AG04450 (cell line): ENCODE data around the gene ZNF341. TPM values are rescaled to one million over a fixed set of nuclear protein-coding genes. Genes with fewer than 3 reads are reported as not detected.

Experiments used
- CTCF ChIA-PET: fragments of 300-600, 350-600 bp; formaldehyde crosslinking; extraction: SDS; loops from one replicate; lab custom pipeline; 2022; ENCODE audit warnings: antibody characterized with exemption, inconsistent platforms; lab: Charles Lee
- POLR2A ChIA-PET: fragments of 350-600 bp; formaldehyde crosslinking; extraction: SDS; loops from one replicate; lab custom pipeline; 2021; ENCODE audit warnings: antibody characterized with exemption, inconsistent platforms; lab: Yijun Ruan, JAX
- DNase-seq: peaks from one replicate; pipeline ENCODE4 v3.0.0-alpha.2; 2011; ENCODE audit warnings: low read depth, low spot score
- H3K27ac ChIP-seq: one replicate; pipeline ENCODE4 v1.5.1; 2012; ENCODE audit warnings: low read depth, low read length, control low read depth
- H3K27me3 ChIP-seq: one replicate; pipeline ENCODE4 v1.6.0; 2012; ENCODE audit warnings: low read length; ENCODE audit not compliant: control insufficient read depth, insufficient read depth
- H3K4me3 ChIP-seq: 2 replicates; pipeline ENCODE4 v1.5.1; 2011; ENCODE audit warnings: mild to moderate bottlenecking, low read depth, low read length, control low read depth
- H3K9me3 ChIP-seq: 2 replicates; pipeline ENCODE4 v1.5.1; 2012; ENCODE audit warnings: low read length; ENCODE audit not compliant: control insufficient read depth, insufficient read depth
- polyA plus RNA-seq: library from polyadenylated mRNA; depleted of rRNA; stranded (reverse); fragments of >200 nt; gene quantifications from 2 replicates; pipeline ENCODE4 v1.2.3, GENCODE V29; 2011
- TF ChIP-seq, protein P1 (sequence below): IDR thresholded peaks from 2 replicates; pipeline ENCODE4 v1.5.1; 2011; ENCODE audit warnings: low read depth, low read length, control low read depth, inconsistent platforms

ZNF341 gene
- polyA plus RNA-seq, 1 experiment = 1.5 TPM

DNA sequence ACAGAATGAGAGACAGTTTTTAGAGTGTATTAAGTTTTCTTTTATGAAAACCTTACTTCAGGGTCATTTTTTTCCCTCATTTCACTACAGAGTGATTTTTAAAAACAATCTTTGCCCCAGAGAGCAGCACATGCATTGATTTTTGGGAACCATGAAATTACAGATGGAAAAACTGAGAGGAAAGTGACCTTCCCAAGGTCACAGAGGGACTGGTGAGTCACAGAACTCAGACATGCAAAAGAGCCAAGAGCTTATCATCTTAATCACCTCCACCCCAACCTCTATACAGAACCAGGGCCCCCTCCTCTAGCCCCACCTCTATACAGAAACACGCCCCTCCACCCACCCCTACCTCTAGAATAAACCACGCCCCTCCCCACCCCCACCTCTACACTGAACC, 22.4 kb upstream of the ZNF341 start:
- ChIA-PET CTCF (no interaction called here), POLR2A (no interaction called here)
- no peak for DNase-seq
- H3K27ac ChIP-seq = no peak overlapping the region
- H3K27me3 ChIP-seq = no peaks in the 10 kb centered on the region
- H3K9me3 ChIP-seq = no peaks in the 10 kb centered on the region
- TF ChIP-seq, protein P1, sequence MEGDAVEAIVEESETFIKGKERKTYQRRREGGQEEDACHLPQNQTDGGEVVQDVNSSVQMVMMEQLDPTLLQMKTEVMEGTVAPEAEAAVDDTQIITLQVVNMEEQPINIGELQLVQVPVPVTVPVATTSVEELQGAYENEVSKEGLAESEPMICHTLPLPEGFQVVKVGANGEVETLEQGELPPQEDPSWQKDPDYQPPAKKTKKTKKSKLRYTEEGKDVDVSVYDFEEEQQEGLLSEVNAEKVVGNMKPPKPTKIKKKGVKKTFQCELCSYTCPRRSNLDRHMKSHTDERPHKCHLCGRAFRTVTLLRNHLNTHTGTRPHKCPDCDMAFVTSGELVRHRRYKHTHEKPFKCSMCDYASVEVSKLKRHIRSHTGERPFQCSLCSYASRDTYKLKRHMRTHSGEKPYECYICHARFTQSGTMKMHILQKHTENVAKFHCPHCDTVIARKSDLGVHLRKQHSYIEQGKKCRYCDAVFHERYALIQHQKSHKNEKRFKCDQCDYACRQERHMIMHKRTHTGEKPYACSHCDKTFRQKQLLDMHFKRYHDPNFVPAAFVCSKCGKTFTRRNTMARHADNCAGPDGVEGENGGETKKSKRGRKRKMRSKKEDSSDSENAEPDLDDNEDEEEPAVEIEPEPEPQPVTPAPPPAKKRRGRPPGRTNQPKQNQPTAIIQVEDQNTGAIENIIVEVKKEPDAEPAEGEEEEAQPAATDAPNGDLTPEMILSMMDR = no peak
- no peak overlapping the region for H3K4me3 ChIP-seq

DNA sequence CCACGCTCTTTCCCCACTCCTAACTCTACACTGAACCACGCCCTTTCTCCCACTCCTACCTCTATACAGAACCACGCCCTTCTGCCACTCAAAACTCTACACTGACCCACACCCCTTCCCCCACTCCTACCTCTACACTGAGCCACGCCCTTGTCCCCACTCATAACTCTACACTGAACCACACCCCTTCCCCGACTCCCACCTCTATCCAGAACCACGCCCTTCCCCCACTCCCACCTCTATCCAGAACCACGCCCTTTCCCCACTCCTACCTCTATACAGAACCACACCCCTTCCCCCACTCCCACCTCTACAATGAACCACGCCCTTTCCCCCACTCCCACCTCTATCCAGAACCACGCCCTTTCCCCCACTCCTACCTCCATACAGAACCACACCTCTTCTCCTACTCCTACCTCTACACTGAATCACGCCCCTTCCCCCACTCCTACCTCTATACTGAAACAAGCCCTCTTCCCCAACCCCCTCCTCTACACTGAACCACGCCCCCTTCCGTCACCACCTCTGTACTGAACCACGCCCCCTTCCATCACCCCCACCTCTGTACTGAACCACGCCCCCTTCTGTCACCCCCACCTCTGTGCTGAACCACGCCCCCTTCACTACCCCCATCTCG, 21.8 kb upstream of the ZNF341 start:
- Histone ChIP-seq H3K27ac (no peak overlapping the region), H3K9me3 (no peaks in the 10 kb centered on the region), H3K27me3 (no peaks in the 10 kb centered on the region), H3K4me3 (no peak overlapping the region)
- TF ChIP-seq, protein P1 = no peak
- CTCF ChIA-PET = no interaction called here
- DNase-seq = no peak
- POLR2A ChIA-PET = no interaction called here

DNA sequence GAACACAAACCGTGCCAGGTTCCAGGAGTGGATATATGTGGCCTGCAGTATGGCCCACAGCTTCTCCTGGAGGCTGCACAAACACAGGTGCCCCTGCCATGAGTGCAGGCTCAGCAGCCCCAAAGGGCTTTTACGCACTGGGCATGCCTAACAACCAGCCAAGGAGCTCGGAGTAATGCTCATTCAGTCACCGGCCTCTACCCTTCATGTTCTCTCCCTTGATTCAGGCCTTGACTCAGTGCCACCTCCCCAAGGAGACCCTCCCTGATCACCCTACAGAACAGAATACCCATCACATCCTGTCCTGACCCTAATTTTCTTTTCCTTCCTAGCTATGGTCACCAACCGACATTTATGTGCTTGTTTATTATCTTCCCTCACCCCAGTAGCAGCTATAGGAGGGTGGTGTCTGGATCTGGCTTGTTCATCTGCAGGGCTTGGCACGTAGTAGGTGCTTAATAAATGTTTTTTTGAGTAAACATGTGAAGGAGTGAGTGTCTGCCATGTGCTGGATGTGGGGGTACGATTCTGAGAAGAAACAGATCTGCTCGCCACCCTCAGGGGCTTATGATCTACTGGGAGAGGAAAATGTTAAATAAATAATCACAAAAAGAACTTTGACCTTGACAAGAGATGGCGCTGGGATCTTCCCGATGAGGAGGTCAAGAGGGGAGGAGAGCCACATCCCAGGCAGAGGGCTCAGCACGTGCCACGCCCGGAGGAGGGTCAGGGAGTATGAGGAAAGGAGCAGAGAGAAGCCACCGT, 20.9 kb upstream of the ZNF341 start:
- CTCF ChIA-PET = no interaction called here
- H3K27ac ChIP-seq = no peak overlapping the region
- POLR2A ChIA-PET = no interaction called here
- TF ChIP-seq, protein P1 = no peak
- H3K4me3 ChIP-seq = no peak overlapping the region
- H3K9me3 ChIP-seq = no peaks in the 10 kb centered on the region
- no peaks in the 10 kb centered on the region for H3K27me3 ChIP-seq
- DNase-seq = no peak

DNA sequence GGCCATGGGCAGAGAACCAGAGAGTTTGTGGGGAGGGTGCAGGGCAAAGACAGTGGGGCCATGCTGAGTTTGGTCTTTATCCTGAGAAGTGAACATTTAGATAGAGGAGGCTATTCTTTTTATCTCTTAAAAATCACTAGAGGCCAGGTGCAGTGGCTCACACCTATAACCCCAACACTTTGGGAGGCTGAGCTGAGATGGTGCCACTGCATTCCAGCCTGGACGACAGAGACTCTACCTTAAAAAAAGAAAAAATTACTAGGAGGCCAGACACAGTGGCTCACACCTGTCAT, 20.4 kb upstream of the ZNF341 start:
- Histone ChIP-seq H3K27ac (no peak overlapping the region), H3K4me3 (no peak overlapping the region), H3K9me3 (no peaks in the 10 kb centered on the region), H3K27me3 (no peaks in the 10 kb centered on the region)
- ChIA-PET POLR2A (no interaction called here), CTCF (no interaction called here)
- no peak for DNase-seq
- TF ChIP-seq, protein P1 = no peak

DNA sequence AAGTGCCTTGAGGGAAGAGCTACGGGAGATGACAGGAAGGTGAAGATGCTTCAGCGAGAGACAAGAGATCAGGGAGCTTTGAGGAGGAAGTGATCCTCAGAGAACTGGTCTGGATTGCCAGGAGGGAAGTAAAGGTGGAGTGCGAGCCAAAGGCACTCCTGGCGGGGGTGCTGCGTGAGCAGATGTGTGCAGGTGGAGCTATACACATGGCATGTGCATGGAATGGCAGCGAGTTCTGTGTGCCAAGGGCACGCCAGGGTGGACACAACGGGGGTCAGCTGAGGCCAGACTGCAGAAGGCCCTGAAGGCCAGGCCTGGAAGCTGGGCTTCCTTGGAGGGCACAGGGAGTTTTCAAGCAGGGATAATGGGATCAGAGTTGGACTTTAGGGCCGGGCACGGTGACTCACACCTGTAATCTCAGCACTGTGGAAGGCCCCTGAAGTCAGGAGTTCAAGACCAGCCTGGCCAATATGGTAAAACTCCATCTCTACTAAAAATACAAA, 17.9 kb upstream of the ZNF341 start:
- ChIA-PET POLR2A (no interaction called here), CTCF (no interaction called here)
- H3K27ac ChIP-seq = no peak overlapping the region
- TF ChIP-seq, protein P1 = no peak
- DNase-seq = no peak
- no peaks in the 10 kb centered on the region for H3K9me3 ChIP-seq
- no peak overlapping the region for H3K4me3 ChIP-seq
- no peaks in the 10 kb centered on the region for H3K27me3 ChIP-seq
